ENCODE results near the gene CSTB.

Gene CSTB

GRCh38 chr21:43736224-43736883 is 39.8 kb downstream of the CSTB start (continued):
- TF ChIP-seq WT1 (tag by site-specific recombination; IDR thresholded peaks at IDR 0.05) (no peak), ZXDB (tag by site-specific recombination; IDR thresholded peaks at IDR 0.05) (no peak), MEIS1 (CRISPR knock-in tag; IDR thresholded peaks at IDR 0.05; ENCODE audit: borderline replicate concordance) (no peak)

DNA sequence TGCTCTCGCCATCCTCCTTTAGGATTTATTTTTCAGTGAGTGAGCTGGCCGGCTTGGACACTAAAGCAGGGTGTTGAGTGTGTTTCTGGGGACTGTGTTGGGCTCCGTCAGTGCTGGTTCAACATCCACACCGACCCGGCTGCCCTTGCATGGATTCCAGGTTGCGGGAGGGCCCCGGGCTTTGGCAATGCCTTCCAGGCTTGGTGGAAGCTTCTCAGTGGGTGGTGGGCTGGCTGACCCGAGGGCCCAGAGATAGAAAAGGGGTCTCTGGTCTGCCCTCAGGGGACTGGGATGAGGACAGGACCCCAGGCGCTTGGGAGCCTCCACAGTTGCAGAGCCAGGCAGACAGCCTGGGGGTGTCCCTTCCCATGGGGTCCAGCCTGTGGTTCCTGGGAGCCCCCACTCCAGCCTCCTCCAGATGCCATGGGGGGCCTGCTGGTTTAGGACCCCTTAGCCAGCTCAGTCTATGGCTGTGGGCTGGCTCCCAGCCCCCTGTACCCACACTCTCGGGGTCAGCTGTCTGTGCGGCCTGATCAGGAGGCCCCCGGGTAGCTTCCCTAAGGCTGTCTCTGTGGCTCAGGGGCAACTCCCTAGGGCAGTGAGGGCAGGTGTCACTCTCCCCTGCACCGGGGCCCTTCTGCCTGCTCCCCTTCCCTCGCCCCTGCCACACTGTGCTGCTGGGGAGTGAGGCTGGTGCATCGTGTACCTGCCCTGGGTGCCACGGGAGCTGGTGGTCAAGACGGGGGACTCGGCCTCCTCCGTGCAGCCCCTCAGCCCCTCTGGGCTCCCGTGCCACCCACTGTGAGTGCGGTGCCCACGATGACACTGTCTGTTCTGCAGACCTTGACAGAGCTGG is 40.6 kb downstream of the CSTB start:
- CTCF ChIA-PET, result interaction anchor here (0.6 kb wide), 1 partner anchor 275 kb away, joined by 3 read pairs; no protein-coding TSS in a partner anchor
- H3K9me3 ChIP-seq (ENCODE audit: control insufficient read depth, insufficient read depth, low read depth, low read length), result no peaks in the 10 kb centered on the region

DNA sequence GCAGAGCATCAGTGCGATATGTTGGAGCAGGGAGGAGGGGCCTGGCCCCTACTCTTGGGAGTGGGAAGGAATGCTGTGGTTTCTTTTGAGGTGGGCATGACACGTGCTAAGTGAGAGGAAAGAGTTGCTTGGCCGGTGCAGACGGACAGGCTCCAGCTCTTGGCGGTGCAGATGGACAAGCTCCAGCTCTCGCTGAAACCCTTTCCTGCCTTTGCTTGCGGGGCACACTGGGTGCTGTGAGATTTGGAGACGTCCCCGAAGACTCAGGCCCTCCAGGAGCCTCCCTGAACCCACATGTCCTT is 41.2 kb downstream of the CSTB start:
- Histone ChIP-seq H3K4me1 (ENCODE audit: control insufficient read depth, insufficient read depth, low read length) (no peaks in the 10 kb centered on the region), H3K9me3 (ENCODE audit: control insufficient read depth, insufficient read depth, low read depth, low read length) (no peaks in the 10 kb centered on the region), H3K36me3 (ENCODE audit: control insufficient read depth in 2 of 2, insufficient read depth in 1 of 2, low read length in 2 of 2) (peaks cover 0 to 36% of the 10 kb centered on the region in 2 experiments; a peak in 2 of 3 replicates), H3K4me3 (ENCODE audit: low read depth, low read length) (no peak overlapping the region), H3K27ac (ENCODE audit: extremely low read depth, low read depth, low read length) (no peak overlapping the region)
- ChIA-PET CTCF (interaction anchor here (0.6 kb wide), 1 partner anchor 275 kb away, joined by 3 read pairs; no protein-coding TSS in a partner anchor), POLR2A (no interaction called here)
- TF ChIP-seq ZNF677 (tag by site-specific recombination; IDR thresholded peaks at IDR 0.05) (no peak), SETDB1 (IDR thresholded peaks at IDR 0.05; ENCODE audit: insufficient read length, low read length) (no peak), SCRT2 (tag by site-specific recombination; IDR thresholded peaks at IDR 0.05) (no peak), ZNF174 (tag by site-specific recombination; IDR thresholded peaks at IDR 0.05) (no peak), ZNF501 (tag by site-specific recombination; IDR thresholded peaks at IDR 0.05) (no peak), ZNF223 (tag by site-specific recombination; IDR thresholded peaks at IDR 0.05) (no peak)
- TF ChIP-seq, protein P1, sequence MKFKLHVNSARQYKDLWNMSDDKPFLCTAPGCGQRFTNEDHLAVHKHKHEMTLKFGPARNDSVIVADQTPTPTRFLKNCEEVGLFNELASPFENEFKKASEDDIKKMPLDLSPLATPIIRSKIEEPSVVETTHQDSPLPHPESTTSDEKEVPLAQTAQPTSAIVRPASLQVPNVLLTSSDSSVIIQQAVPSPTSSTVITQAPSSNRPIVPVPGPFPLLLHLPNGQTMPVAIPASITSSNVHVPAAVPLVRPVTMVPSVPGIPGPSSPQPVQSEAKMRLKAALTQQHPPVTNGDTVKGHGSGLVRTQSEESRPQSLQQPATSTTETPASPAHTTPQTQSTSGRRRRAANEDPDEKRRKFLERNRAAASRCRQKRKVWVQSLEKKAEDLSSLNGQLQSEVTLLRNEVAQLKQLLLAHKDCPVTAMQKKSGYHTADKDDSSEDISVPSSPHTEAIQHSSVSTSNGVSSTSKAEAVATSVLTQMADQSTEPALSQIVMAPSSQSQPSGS (tag by site-specific recombination; IDR thresholded peaks at IDR 0.05; ENCODE audit: low read depth), result no peak
- TF ChIP-seq, protein P2, sequence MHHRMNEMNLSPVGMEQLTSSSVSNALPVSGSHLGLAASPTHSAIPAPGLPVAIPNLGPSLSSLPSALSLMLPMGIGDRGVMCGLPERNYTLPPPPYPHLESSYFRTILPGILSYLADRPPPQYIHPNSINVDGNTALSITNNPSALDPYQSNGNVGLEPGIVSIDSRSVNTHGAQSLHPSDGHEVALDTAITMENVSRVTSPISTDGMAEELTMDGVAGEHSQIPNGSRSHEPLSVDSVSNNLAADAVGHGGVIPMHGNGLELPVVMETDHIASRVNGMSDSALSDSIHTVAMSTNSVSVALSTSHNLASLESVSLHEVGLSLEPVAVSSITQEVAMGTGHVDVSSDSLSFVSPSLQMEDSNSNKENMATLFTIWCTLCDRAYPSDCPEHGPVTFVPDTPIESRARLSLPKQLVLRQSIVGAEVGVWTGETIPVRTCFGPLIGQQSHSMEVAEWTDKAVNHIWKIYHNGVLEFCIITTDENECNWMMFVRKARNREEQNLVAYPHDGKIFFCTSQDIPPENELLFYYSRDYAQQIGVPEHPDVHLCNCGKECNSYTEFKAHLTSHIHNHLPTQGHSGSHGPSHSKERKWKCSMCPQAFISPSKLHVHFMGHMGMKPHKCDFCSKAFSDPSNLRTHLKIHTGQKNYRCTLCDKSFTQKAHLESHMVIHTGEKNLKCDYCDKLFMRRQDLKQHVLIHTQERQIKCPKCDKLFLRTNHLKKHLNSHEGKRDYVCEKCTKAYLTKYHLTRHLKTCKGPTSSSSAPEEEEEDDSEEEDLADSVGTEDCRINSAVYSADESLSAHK (tag by site-specific recombination; IDR thresholded peaks at IDR 0.05), result no peak

More for the DNA sequence above, 40.6 kb downstream of the CSTB start:
- POLR2A ChIA-PET, result interaction anchor here (0.6 kb wide), 1 partner anchor 1675 kb away, joined by 3 read pairs; no protein-coding TSS in a partner anchor
- Histone ChIP-seq H3K27ac (ENCODE audit: extremely low read depth, low read depth, low read length) (no peak overlapping the region), H3K36me3 (ENCODE audit: control insufficient read depth in 2 of 2, insufficient read depth in 1 of 2, low read length in 2 of 2) (peaks cover 0 to 36% of the 10 kb centered on the region in 2 experiments; a peak in 2 of 3 replicates), H3K4me3 (ENCODE audit: low read depth, low read length) (no peak overlapping the region), H3K4me1 (ENCODE audit: control insufficient read depth, insufficient read depth, low read length) (no peaks in the 10 kb centered on the region)
- TF ChIP-seq BCL11A (tag by site-specific recombination; IDR thresholded peaks at IDR 0.05; ENCODE audit: low read depth), result no peak
- no peak for TF ChIP-seq ZNF211 (tag by site-specific recombination; IDR thresholded peaks at IDR 0.05; ENCODE audit: low read depth)
- no peak for TF ChIP-seq ZNF830 (tag by site-specific recombination; IDR thresholded peaks at IDR 0.05; ENCODE audit: low read depth)
- TF ChIP-seq OVOL3 (tag by site-specific recombination; IDR thresholded peaks at IDR 0.05), result no peak
- TF ChIP-seq KLF16 (tag by site-specific recombination; IDR thresholded peaks at IDR 0.05), result no peak
- TF ChIP-seq ZBTB17 (tag by site-specific recombination; IDR thresholded peaks at IDR 0.05), result no peak
- no peak for TF ChIP-seq ZFP37 (tag by site-specific recombination; IDR thresholded peaks at IDR 0.05)
